ENCODE data around the gene FAM107B.
A peak's percentile ranks its signal among the peaks of the same experiment; 100 is the strongest.
"Not testable (repeated sequence)": the region's sequence is repeated elsewhere in the genome, so short reads cannot be mapped to it uniquely, and the experiment has no call there.

FAM107B gene

DNA sequence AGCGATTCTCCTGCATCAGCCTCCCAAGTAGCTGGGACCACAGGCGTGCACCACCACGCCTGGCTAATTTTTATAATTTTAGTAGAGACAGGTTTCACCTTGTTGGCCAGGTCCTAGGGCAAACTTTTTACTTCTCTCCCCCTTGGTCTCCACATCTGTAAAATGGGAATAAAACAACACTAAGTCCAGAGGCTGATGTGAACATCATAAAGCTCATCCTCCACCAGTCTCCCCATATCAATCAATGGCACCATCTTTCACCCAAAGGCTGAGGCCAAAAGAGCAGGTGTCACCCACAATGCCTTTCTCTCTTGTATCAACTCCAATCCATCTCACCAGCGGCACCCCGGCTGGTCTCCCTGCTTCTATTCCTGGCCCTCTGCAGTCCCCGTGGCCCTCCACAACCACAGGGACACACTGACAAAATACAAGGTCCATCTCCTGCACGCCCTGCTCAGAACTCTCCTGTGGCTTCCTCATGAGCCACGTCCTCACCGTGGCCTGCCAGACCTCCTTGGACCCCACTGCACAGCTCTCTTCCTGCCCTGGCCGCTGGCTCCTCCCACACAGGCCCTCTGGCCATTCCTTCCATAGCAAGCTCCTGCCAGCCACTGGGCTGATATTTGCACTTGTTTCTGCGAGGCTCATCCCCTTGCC is 179.0 kb downstream of the FAM107B start:
- no peak for DNase-seq

DNA sequence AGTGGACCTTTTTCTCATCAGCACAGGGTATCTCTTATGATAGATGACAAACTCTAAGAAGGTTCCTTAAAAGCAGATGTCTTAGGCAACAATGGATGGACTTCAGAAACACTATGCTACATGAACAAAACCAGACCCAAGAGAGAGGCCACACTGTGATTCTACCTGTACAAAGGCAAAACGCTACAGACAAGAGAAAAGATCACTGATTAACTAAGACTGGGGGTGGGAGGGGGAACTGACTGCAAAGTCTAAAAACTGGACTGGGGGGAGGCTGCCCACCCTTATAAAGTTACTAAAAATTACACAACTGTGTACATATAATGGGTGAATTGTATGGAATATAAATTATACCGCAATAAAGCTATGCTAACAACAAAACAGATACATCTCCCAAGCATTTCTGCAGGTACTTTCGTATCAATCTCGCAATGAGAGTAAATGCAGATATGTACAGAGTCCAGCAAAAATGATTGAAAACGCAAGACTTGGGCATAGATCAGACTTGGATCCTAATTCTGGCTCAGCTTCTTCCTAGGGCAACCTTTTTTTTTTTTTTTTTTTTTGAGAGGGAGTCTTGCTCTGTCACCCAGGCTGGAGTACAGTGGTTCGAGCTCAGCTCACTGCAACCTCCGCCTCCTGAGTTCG is 179.7 kb downstream of the FAM107B start:
- DNase-seq, result no peak

- no peak for DNase-seq
Observed at GRCh38 chr10:14593806-14594205, 180.9 kb downstream of the FAM107B start.

GRCh38 chr10:14592566-14592965 is 182.1 kb downstream of the FAM107B start:
- no peak for DNase-seq

DNA sequence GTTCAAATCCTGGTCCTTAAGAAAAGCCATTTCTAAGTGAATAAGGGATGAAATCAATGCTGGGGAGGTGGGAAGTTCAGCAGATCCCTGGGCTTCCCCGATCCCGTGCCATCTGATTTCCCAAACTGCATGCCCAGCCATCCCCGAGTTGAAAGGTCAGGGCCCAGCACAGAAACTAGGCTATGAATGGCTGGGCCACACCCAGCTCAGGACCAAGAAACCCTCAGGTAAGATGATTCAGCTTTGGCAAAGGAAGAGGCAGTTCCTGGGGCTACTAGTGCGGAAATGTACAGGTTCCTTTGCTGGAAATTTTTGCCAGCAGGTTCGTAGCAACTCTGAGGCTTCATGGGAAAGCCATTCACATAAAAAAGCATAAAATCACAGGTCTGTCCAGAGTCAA is 182.7 kb downstream of the FAM107B start:
- DNase-seq, result no peak

GRCh38 chr10:14588938-14589294 is 185.8 kb downstream of the FAM107B start:
- not testable (repeated sequence) for DNase-seq

DNA sequence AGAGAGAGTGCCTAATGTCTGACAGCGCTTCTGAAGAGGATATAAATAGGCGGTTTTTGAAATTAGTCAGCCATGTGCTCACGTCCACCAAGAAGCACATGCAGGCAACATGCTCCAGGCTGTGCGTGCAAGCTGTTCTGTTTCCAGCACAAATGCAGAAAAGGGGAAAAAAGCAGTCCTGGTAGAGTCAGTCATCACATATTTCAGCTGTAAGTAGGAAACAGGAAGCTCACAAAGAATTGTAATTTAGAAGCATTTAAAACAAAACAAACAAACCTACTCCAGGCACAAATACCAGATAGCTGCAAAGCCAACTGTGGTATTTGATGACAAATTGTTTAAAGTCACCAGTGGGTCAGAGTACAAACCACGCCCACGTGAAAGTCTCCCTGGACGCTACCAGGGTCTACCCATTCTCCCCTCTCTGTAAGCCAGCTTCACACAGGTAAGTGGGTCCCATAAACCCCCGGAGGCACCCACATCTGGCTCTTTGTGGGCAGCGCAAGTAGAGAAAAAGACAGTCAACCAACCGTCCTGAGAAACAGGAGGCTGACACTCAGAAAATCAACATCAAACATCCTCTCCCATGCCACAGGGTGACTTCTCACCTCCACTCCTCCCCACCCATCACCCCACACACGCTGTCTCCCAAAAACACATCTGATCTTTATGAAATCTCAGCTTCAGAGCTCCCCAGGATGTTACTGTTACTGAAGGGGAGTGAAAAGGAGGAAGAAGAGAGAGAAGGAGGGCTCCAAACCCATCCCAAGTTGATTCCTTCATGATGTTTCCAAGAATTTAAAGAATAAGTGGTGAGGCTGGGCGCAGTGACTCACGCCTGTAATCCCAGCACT is 186.4 kb downstream of the FAM107B start:
- DNase-seq, result peak in 1 of 5 donors; percentile 79

DNA sequence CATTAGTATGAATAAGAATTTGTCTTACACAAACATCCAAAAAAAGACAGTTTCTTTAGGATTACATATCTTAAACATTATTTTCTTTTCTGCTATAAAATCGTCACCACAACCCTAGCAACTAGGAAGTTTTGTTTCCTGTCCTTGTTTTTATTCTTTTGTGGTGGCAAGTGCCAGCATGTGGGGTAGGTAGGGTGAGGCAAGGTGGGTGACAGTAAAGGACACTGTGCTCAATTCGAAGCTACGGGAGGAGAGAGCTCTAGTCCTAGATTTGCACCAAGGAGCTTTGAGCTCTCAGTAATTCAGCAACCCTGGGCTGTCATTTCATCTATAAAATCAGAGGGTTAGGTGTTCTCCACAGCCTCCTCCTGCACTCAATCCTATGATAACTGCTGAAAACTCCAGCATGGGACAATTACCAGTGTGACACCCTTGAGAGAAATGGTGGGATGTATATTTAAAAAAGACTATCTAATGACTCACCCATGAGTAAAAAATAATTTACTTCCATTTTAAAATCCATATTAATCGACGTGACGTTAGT is 187.1 kb downstream of the FAM107B start:
- no peak for DNase-seq

- peak in 4 of 5 donors; percentile 66 to 82 (median 78) for DNase-seq
Observed at GRCh38 chr10:14586901-14587300, 187.8 kb downstream of the FAM107B start.

GRCh38 chr10:14585287-14586193 is 189.2 kb downstream of the FAM107B start:
- no peak for DNase-seq

- DNase-seq, result peak in 2 of 5 donors; percentile 40 to 53
Observed at GRCh38 chr10:14584661-14585060, 190.0 kb downstream of the FAM107B start.

- no peak for DNase-seq
Observed at GRCh38 chr10:14583967-14584366, 190.7 kb downstream of the FAM107B start.

- peak; percentile 65 to 84 (median 78) for DNase-seq
Observed at GRCh38 chr10:14583252-14583651, 191.4 kb downstream of the FAM107B start.

DNA sequence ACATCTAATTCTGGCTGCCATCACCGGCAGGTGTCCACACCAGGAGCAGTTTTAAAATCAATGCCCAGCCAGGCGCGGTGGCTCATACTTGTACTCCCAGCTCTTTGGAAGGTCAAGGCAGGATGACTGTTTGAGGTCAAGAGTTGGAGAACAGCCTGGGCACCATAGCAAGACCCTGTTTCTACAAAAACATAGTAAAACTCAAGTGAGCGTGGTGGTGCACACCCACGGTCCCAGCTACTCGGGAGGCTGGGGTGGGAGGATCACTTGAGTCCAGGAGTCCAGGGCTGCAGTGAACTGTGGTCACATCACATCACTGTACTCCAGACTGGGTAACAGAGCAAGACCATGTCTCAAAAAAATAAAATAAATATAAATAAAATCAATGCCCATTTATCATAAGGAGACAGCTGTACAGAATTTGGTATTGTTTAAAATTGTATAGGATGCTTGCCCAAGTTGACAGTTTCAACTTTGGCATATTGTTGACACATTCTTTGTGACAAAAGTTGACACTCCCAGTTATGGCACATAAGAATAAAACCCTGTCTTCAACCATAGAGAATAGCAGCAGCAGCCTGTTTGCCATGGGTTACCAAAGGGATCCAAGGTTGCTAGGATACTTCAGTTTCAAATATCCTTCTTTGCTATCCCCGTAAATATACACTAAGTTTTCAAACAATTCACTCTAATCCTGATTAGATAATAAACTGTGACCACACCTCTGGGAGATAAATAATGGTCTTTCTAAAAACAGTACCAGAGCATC is 193.0 kb downstream of the FAM107B start:
- no peak for DNase-seq

GRCh38 chr10:14580671-14581332 is 193.9 kb downstream of the FAM107B start:
- no peak for DNase-seq

GRCh38 chr10:14579405-14579804 is 195.3 kb downstream of the FAM107B start:
- no peak for DNase-seq

- no peak for DNase-seq
Observed at GRCh38 chr10:14578060-14578952, 196.4 kb downstream of the FAM107B start.

DNA sequence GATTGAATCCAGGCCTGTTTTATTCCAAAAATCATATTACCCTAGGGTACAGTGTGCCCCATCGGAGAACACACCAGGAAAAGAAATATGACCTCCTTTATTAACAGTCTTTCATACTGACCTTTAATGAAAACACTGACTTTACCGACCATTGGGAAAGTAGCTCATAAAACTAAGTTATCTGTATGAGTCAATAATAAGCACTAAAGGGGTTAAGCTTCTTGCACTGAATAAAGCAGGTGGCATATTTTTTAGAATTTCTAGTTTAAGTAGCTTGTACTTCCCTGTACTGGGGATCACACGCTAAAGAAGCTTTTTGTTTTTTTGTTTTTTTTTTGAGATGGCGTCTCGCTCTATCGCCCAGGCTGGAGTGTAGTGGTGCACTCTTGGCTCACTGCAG is 199.8 kb downstream of the FAM107B start:
- DNase-seq, result no peak

DNA sequence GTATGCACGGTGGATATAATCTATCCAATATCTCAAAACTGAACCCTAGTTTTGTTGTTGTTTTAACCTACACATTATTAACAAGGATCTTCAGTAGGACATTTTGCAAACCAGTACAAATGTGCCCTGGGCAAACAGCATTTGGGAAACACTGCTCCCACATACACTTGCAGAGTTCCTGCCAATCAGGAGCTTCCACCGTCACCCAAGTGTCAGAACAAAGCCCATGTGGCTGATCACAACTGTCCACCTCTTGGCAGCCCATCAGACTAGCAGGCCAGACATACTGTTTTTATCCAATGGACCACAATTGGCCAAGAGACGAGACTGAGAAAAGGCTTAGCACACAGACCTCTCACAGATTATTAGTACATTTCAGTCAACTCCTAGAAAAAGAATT is 200.4 kb downstream of the FAM107B start:
- DNase-seq, result no peak
